Fibroblast of villous mesenchyme (primary cell): ENCODE data around the gene KRT7. TPM values are rescaled to one million over a fixed set of nuclear protein-coding genes. Genes with fewer than 3 reads are reported as not detected.

Source experiments
- DNase-seq: peaks from one replicate; pipeline ENCODE4 v3.0.0-alpha.2; 2010; ENCODE audit warnings: low read depth
- H3K4me3 ChIP-seq: 2 replicates; pipeline ENCODE4 v1.5.1; 2011; ENCODE audit warnings: low read depth, mild to moderate bottlenecking, low read length
- total RNA-seq: library from RNA; depleted of rRNA; stranded (reverse); fragments of >200 nt; gene quantifications from 2 replicates; pipeline ENCODE4 v1.2.3, GENCODE V29; 2012
- TF ChIP-seq, protein P1 (sequence below): IDR thresholded peaks from 2 replicates; pipeline ENCODE4 v1.5.1; 2012; ENCODE audit warnings: low read depth, mild to moderate bottlenecking, low read length; ENCODE audit not compliant: insufficient read depth

KRT7 gene
- total RNA-seq, 1 donor: 36.7 TPM

DNA sequence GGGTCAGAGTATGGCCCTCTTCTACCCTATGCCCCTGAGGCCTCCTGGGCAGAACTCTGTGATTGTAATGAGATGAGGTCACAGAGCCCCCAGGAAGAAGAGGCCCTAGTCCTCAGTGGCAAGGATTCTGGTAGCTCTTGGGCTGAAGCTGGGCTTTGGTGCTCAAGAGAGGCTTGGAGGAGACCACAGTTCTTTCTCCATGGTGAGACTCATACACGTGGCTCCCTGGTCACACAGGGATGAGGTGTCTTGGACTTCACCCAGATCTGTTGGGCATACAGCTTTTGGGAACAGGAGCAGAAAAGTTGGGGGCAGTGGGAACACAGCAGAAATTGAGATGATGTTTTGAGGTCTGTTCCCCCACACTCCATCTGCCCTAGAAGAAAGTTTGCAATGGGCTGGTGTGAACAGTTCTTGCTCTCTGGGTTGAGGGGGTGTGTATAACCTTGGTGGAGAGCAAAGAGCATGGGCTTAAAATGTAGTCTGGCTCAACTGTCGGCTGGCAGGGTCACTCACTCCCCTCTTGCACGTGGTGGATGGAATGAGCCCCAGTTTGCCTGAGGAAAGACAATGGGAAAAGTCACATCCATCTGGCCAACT lies 41.6 kb downstream of the KRT7 start, which contains the start of gene KRT86:
KRT86 (plus strand) TSS at position 125 of the 600 bp plus-strand sequence. CDS start 27,272 bp downstream, outside the sequence.
- no peak for DNase-seq
- TF ChIP-seq, protein P1, sequence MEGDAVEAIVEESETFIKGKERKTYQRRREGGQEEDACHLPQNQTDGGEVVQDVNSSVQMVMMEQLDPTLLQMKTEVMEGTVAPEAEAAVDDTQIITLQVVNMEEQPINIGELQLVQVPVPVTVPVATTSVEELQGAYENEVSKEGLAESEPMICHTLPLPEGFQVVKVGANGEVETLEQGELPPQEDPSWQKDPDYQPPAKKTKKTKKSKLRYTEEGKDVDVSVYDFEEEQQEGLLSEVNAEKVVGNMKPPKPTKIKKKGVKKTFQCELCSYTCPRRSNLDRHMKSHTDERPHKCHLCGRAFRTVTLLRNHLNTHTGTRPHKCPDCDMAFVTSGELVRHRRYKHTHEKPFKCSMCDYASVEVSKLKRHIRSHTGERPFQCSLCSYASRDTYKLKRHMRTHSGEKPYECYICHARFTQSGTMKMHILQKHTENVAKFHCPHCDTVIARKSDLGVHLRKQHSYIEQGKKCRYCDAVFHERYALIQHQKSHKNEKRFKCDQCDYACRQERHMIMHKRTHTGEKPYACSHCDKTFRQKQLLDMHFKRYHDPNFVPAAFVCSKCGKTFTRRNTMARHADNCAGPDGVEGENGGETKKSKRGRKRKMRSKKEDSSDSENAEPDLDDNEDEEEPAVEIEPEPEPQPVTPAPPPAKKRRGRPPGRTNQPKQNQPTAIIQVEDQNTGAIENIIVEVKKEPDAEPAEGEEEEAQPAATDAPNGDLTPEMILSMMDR: no peak
- no peak within 1 kb of the TSS for H3K4me3 ChIP-seq

DNA sequence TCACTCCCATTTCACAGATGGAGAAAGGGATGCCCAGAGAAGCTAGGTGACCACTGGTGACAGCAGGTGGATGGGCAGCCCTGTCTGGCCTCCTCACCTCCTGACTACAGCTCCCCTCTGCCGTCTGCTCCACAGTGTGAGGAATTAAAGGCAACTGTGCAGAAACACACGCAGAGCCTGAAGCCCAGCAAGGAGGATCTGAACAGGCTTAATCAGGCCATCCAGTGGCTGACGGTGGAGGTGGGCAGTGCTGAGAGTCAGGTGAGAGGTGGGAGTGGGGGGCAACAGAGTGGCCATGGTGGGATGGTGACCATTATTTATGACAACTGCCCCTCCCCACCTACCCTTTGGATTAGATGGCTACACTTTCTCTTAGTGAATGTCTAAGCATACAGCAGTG lies 42.6 kb downstream of the KRT7 start:
- TF ChIP-seq, protein P1: no peak
- no peak overlapping the region for H3K4me3 ChIP-seq
- no peak for DNase-seq

DNA sequence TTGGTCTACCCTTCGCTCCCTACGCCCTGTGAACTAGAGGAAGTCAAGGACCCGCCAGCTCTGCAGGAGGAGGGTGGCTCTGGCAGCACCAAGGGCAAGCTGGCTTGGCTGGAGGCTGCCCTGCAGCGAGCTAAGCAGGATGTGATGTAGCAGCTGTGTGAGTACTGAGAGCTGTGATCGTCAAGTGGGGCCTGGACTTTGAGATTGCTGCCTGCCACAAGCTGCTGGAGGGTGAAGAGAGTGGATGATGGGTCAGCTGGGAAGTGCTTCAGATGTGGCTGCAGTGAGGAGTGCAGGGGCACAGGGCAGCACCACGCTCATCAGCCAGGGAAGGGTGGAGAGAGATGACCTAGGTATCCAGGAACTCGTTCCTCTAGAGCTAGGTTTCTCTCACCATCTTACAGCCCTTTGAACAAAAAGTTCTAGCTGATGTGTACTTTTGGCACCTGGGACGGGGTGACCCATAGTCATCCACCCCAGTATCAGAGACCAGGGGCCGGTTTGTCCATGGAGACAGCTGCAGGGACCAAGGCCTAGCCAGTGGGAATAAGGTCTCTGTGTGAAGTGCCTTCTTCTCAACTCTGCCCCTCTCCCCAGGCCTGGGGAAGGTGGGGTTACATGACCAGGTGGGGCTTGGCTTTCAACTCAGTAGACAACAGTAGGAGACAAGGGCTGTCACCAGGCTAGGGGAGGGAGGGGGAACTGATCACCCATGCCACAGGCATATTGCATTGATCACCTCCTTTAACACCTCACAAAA lies 44.6 kb downstream of the KRT7 start:
- no peak overlapping the region for H3K4me3 ChIP-seq
- DNase-seq: no peak
- TF ChIP-seq, protein P1: no peak

DNA sequence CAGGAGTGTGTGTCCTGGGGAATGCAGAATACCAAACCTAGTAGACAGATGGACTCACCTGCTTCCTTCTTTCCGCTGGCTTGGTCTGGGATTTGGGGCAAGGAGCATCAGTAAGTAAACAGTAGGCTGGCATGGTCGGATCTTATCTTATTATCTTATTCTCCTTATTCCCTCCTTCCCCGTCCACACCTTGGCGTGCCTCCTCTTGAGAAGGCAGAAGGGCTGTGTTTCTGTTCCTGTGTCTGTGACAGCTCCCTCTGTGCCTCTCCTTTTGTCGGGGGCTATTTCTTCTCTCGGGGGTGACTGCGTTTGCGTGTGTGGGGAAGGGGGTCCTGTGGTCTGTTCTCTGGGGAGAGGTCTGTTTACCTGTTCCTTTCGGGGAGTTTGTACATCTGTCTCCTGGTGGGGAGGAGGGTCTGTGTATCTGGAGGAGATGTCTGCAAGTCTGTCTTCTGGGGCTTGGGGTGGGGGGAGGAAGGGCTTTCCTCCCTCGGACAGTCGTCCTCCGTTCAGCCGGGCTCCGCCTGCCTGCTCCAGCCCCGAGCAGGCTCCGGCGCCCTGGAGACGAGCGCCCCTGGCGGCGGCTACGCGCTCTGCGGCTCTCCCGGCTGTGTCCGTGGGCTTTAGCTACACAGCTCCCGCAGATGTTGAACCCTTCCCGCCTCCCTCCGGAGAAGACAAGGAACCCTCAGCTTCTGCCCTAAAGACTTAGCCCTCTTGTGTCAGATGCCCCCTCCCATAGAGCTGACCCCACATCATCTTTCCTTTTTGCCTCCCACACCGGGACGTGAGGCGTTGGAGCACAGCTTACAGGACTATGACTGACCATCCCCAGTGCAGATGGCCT lies 45.8 kb downstream of the KRT7 start:
- TF ChIP-seq, protein P1: peak; percentile 98
- peak overlapping the region; percentile 42 for H3K4me3 ChIP-seq
- DNase-seq: peak; percentile 71

DNA sequence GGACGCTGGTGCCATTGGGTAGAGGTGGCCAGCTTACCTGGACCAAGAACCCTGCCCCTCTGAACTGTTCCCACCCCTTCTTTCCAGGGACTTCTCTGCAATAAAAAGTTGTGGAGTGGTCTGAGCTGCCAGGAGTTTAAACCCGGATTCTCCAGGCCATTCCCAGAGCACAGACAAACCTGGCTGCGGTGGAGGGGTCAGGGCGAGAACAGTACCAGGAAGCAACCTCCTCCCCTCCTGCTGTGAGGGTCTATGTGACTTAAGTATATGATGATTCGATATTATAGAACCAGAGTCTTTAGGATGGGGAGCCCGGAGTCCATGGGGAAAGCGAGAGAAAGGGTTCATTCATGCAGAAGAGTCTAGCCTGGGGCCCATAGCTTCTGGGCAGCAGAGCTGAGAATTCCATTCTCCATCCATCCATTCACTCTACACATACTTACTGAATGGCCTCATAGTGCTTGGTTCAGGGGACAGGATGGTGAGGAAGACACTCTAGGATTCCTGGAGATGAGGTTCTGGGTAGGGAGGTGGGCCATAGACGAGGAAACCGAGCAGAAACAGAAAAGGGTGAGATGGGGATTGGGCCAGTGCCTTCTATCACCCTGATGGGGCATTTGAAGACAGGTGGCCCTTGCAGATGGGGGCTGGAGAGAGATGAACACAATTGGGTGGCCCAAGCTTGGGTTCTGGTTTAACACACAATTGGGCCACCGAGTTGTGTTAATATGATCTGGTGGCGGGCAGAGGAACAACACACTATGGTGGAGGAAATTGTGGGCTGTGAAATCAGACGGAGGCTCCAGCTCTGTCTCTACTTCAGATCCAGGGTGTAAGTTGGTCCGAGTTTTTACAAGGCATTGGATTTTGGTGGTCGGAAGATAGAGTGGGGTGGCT lies 46.6 kb downstream of the KRT7 start:
- no peak overlapping the region for H3K4me3 ChIP-seq
- DNase-seq: peak; percentile 4
- TF ChIP-seq, protein P1: peak; percentile 4

DNA sequence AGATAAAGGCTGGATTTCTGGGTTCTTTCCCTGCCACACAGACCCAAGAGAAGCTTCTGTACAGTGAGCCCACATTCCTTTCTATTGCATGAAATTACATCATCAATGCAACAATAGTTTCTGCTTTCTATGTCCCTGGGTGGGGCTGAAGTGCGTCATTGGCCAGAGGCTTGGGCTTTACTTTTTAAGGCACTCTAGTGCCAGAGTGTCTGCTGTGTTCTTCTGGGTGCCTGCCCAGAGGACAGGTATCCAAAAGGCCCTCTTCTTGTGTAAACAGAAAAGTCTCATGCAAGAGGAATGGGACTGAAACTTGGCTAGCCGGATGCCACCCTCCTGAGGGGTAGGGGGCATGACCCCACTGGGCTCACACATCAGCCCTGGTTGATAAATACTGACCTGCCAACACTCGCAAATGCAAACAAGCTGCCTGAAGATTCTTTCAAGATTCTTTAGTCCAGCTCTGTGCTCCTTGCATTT lies 47.3 kb downstream of the KRT7 start:
- no peak overlapping the region for H3K4me3 ChIP-seq
- TF ChIP-seq, protein P1: no peak
- peak; percentile 97 for DNase-seq
